IPS-NIHi7 (cell line): ENCODE results near the gene ZNF471.

Experiments used
- DNase-seq: peaks from one replicate; pipeline ENCODE4 v3.0.0; 2012; ENCODE audit warnings: mixed read lengths; ENCODE audit errors: extremely low spot score

ZNF471 gene

DNA sequence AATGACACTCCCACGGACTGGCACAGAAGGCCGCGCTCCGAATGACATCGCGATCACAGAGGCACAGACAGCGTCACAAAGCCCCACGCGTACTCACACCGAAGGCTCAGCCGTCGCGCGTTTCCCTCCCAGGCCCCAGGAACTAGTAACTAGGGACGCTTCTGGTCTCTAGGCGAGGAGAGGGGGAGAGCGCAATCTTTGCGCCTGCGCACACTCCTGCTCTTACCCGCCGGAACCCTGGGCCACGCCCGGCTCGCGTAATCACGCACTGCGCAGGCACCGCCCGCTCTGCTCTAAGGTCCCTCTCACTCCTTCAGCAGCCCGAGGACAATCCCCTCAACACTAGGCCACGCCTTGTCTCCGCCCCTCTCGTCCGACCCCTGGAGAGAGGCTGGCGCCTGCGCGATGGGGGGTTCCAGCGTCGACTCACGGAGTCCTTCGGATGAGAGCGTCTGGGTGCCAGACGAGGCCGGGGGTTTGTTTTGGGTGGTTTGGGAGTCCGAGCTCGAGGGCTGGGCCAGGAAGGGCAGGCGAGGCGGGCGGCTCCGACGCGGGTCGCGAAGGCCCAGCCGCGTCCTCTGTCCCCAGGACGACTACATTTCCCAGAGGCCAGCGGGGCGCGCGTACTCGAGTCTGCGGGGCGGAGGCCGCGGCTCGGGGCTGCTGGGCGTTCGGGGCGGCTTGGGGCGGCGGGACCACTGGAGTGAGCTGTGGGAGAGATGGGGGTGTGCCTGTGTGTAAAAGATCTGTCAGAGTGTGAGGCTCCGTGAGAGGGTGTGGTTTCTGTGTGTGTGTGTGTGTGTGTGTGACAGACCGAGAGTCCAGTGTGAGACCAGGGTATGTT lies at the start of gene ZNF471:
ZNF471 (plus strand) TSS at position 410 of the 844 bp plus-strand sequence. CDS start 3,717 bp downstream, outside the sequence.
- peak; percentile 96 for DNase-seq

DNA sequence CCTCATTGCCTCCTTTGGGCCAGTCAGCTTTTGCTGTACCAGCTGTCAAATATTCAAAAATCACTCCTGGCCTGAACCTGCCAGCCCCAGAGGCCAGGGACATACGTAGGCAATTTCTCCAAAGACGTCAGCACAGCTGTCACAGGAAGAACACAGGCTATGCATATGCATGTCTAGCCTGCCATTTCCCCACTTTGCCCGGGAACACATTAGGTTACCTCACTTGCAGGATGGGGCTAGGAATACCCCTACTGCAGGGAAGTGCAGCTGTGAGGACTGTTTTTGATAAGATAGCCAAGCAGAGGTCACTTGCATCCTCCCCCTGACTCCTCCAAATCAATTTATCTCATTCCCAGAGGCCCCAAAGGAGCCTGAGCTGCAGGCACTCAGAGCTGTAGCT lies 33.3 kb upstream of the ZNF471 start:
- no peak for DNase-seq

DNA sequence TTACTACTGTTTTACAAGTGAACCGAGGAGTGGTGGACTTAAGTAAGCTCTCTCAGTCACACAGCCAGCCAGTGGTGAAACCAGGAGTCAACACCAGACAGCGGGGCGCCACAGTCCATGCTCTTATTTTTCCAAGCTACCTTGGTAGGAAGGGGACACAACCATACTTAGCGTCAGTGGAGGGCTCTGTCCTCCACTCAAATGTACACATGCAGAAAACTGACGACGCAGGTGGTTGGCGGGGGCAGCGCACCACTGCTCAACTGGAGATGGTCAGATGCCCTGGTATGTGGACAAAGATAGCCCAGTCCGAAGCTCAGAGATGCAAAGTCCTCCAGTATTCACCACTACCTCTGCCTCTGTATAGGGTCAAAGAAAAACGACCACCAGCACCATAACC lies 31.6 kb upstream of the ZNF471 start:
- no peak for DNase-seq

DNA sequence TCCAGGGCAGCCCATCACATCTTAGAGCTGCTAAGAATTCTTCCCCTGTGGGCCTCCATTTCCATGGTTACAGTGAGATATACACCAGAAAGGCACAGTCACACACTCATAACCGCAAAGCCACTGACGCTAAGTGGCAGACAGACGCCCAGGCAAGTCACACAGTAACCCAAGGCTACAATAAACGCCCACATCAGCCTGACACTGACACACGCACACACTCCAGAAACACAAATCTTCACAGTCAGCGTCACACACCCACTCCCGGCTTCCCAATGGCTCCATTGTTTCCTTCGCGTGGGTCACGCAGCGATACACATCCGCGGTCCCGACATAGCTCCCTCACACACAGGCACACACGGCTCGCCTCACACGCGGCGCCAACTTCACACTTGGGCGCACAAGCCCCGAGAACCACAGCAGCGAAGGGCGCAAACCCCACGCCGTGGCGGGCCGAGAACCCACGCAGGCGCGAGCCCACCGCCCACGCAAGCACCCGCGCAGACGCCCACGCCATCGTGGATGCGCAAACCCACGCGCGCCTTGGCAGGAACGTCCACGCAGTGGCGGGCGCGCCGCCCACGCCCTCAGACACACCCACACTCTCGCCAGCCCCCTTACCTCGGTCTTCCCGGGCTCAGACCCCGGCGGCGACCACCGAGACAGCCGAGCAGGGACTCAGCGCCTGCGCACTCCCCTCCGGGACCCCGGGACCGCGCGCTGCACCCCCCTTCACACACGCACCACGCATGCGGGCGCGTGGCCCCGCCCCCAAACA lies 30.8 kb upstream of the ZNF471 start, which contains the start of gene ZNF667:
ZNF667 (minus strand) TSS at position 695 of the 778 bp plus-strand sequence. CDS start 14,975 bp downstream, outside the sequence.
- no peak for DNase-seq

DNA sequence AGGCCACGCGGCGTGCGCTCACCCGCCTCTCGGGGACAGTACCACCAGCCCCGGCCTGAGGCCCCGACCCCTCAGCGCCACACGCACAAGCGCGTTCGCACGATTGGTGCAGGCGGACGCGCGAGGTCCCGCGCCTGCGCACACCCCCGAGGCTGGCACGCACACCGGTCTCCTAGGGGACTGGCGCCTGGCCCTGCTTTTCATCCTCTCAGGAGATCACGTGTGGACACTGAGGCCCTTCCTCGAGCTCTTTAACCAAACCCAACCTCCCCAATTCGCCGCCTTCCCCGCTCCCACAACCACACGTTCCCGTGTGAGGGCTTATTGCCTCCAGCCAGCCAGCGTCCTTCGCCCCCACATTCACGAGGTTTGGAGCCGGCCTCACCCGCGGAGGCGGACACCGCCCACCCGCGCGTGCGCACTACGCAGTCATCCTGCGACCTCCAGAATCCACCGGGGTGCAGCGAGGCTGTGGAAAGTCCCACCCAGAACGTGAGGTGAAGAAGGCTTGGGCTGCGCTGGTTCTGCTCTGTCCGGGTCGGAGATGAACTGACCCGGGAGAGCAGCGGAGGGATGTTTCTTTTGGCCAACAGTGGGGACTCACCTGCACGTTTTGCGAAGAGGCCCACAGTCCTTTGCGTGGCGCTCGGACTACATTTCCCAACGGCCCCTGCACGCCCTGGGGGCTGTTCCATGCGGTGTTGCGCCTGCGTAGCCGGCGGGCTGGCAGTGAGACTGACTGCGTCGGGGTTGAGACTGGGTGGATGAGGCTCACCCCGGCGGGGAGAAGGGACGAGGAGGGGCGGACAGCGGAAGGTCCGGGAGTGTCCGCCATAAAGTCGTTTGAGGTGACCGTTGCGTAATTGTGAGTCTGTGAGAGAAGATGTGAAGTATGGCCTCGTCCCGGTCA lies 30.0 kb upstream of the ZNF471 start:
- peak; percentile 82 for DNase-seq

DNA sequence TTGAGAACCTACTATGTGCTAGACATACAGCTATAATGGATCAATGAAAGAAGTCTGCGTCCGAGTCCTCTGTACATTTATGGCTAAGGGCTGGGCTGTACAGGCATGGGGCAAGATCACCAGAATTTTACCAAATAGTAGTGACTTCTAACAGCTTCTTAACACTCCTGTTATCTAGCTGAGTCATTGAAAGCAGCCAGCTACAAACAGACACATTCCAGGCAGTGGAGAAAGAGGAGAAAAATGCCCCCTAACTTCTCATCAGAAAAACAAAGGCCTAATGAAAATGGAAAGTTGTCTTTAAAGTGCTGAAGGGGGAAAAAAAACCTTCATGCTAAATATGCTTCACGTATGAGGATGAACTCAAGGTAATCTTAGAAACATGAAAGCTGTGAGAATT lies 16.3 kb upstream of the ZNF471 start:
- DNase-seq, result no peak

DNA sequence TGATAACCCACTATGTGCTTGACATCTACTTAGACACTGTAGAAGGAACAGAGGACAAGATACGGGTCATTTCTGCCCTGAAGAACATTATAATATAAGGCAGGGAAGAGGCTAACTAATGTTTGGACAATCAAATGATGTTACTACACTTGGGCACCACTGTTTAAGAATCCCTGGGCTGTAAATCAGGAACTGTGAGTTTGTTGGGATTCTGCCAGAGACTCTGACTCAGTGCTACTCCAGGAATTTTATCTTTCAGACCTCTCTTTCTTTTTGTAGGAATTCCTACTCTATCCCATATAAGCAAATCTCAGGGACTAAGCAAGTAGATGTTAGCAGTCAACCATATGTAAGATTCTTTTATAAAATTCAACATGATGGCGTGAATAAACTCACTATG lies 3.1 kb upstream of the ZNF471 start:
- no peak for DNase-seq

DNA sequence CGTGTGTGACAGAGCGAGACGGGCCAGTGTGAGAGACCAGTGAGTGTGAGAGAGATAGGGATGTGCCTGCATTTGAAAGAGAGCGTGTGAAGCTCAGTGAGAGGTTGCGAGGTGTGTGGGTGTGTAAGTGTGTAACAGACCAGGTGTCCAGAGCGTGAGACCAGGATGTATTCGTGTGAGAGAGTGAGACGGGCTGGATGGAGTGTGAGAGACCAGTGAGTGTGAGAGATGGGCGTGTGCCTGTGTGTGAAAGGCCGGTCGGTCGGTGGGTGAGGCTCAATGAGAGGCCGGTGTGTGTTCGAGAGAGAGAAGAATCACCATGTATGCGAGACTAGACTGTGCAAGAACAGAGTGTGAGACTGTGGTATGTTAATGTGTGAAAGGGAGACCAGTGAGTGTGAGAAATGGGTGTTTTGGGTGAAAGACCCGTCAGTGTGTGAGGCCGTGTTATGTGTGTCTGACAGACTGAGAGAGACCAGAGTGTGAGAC lies 679 bp downstream of the ZNF471 start:
- no peak for DNase-seq

DNA sequence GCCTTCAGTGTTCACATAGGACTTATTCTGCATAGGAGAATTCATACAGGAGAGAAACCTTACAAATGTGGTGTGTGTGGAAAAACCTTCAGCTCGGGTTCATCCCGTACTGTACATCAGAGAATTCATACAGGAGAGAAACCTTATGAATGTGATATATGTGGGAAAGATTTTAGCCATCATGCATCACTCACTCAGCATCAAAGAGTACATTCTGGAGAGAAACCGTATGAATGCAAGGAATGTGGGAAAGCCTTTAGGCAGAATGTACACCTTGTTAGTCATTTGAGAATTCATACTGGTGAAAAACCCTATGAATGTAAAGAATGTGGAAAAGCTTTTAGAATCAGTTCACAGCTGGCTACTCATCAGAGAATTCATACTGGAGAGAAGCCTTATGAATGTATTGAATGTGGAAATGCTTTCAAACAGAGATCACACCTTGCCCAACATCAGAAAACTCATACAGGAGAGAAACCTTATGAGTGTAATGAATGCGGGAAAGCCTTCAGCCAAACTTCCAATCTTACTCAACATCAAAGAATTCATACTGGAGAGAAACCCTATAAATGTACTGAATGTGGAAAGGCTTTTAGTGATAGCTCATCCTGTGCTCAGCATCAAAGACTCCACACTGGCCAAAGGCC lies 17.7 kb downstream of the ZNF471 start:
- no peak for DNase-seq

DNA sequence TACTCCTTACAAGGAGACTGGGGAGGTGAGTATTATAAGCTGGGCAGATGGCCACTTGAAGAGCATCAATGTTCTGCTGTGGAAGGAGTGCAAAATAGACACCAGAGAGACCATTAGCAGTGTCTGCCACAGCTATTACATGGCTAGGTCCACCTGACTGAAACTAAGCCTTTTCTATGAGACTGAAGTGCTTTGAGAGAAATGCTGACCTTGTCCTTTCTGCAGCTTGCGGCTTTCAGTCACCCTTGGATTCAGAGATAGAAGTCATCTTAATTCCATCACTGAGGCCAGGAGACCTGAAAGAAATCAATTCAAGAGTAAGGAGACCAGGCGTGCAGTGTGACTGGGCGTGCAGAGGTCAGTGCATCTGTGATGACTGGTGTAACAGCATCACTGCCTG lies 29.8 kb downstream of the ZNF471 start:
- no peak for DNase-seq

DNA sequence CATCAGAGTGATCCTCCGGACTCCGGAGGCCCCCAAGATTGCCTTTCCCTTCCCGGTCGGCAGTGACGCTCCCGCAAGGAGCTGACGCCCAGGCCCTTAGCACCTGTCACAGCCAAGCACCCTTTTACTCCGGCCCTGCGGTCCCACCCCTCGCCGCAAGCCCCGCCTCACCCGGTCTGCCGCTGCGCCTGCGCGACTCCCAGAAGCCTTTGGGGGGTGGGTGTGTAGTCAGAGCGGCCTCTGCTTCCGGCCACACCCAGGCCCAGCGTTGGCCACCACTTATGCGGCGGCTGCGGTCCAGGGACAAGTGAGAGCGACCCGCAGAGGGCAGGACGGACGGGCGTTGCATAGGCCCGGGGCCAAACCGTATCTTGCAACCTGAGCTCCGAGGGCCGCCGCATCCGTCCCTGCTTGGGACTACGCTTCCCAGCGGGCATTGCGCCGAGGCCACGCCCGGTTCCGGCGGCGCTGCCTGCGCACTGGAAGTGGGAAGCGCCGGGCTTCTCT lies 30.7 kb downstream of the ZNF471 start:
- DNase-seq, result peak; percentile 93

DNA sequence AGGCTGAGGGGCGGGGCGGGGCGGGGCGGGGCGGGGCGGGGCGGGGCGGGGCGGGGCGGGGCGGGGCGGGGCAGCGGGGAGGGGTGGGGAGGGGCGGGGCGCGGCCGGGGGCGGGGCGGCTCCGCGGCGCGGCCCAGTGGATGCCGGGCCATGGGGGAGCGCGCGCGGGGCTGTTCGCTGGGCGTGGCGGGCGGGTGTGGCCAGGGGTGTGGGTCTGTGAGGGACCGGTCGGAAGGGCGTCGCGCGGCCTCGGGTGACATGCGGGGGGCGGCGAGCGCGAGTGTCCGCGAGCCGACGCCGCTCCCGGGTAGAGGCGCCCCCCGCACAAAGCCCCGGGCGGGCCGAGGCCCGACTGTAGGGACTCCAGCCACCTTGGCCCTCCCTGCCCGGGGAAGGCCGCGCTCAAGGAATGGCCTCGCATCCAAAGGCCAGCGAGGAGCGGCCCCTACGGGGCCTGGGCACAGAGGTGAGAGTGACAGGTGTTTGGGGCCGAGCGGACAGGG lies 31.2 kb downstream of the ZNF471 start, which contains the start of gene ZFP28:
ZFP28 (plus strand) TSS at position 188 of the 503 bp plus-strand sequence; CDS start at position 259, 71 bp downstream.
- DNase-seq, result peak; percentile 89

DNA sequence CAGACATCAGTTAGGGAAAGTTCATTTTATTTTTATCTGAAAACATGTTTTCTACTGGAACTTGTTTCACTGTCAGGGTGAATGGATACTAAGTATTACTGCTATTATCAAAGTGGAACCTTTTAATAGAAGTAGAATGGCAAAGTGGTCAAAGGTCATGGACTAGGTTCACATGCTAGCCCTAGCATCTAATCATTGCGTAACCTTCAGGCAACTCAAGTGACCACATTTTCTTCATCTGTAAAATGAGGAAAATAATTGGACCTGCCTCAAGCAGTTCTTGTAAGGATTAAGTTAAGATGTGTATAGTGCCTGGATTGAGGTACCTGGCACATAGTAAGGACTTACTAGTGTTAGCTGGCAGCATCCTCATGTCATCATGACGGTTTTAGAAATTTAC lies 36.1 kb downstream of the ZNF471 start:
- DNase-seq, result no peak

DNA sequence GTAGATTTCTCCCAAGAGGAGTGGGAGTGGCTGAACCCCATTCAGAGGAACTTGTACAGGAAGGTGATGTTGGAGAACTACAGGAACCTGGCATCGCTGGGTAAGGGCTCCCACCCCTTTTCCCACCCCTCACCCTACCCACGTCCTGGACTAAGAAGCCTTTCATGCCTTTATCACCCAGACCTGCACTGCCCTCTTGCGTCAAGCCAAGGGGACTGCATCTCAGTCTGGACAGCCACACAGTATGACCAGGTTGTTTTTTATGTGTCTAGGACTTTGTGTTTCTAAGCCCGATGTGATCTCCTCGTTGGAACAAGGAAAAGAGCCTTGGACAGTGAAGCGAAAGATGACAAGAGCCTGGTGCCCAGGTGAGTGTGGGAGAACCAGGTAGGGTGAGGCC lies 39.9 kb downstream of the ZNF471 start:
- peak; percentile 15 for DNase-seq

DNA sequence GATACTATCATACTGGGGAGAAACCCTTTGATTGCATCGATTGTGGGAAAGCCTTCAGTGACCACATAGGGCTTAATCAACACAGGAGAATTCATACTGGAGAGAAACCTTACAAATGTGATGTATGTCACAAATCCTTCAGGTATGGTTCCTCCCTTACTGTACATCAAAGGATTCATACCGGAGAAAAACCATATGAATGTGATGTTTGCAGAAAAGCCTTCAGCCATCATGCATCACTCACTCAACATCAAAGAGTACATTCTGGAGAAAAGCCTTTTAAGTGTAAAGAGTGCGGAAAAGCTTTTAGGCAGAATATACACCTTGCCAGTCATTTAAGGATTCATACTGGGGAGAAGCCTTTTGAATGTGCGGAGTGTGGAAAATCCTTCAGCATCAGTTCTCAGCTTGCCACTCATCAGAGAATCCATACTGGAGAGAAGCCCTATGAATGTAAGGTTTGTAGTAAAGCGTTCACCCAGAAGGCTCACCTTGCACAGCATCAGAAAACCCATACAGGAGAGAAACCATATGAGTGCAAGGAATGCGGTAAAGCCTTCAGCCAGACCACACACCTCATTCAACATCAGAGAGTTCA lies 46.7 kb downstream of the ZNF471 start:
- no peak for DNase-seq

DNA sequence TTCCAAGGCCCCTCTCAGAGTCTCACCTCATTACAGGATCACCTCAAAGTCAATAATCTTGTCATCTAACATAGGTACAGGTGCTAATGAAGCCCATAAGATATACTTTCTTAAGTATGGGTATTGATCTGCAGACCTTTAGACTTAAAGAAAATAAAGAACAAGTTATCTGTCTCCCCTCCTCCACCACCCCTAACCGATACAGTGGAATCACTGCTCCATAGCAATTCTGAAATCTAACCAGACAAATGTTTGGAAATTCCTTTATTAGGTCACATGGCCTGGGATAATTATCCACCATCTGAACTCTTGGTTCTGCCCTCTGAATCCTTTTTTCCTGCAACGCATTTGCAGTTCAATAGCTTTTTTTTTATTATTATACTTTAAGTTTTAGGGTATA lies 55.1 kb downstream of the ZNF471 start:
- no peak for DNase-seq

DNA sequence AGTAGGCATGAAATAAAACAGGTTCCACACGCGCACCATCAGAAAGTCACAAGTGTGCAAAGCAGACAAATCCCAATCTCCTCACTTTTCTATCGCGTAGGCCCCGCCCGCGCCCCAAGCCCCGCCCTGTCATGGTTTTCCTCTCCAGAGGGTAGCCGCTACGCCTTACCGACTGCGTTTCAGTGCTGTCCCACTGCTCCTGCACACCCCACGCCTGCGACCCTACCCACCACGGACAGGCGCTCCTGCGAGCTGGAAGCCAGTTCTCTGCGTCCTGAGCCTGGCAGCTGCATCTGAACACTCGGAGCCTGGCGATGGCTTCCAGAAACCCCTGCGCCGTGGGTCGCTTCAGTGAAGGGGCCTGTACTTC lies 59.2 kb downstream of the ZNF471 start:
- peak; percentile 42 for DNase-seq

DNA sequence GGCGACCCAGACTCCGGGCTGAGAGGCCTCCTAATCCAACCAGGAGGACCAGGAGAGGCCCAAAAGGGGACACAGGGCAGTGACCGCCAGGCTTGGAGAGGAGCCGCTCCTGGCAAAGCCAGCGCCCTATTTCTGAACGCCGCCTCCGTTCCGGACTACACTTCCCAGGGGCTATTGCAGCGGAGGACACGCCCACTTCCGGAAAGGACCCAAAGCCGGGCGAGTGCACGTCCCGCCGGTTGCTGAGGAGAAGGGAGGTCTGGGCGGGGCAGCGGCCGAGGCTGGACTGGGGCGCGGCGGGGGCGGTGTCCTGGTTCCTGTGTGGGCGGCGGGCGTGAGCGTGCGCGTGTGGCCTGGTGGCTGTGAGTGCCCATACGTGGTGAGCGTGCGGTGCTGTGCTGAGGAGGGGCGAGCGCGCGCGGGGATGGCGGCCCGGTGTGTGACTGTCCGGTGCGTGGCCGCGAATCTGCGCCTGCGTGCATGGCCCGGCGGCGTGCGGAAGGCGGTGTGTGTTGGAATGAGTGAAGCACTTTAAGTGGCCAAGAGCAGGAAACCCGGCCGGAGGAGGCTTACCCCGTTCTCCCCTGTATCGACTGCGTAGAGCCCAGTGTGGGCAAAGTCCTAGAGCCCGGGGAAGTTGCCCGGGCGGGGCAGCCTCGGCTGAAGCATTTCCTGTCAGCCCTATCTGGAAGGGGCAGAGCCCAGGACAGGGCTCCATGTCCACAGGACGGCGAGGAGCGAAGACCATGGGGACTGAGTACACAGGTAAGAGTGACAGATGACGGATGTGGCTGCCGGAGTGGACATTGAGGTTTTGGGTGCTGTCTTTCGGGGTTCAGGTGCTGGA lies 59.8 kb downstream of the ZNF471 start, which contains the start of gene ZNF470:
ZNF470 (plus strand) TSS at position 195 of the 847 bp plus-strand sequence. CDS start 2,844 bp downstream, outside the sequence.
- DNase-seq, result peak; percentile 99

DNA sequence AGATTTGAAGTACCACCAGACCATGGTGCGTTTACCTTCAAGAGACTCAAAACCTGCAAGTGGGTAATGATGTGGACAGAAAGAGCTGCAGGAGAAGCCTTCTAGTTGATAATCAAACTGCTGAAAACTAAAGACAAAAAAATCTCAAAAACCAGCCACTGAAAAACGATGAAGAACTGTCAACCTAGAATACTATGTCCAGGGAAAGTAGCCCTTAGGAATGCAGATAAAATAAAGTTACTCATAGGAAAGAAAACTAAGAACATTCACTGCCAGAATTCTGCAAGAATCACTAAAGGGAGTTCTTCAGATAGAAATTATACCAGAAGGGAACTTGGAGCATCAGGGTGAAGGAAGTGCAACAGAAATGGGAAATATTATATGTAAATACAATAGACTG lies 64.9 kb downstream of the ZNF471 start:
- DNase-seq, result no peak
